ENCODE data around the gene MLXIP. TPM values are rescaled to one million over a fixed set of nuclear protein-coding genes. Genes with fewer than 3 reads are reported as not detected.

Gene MLXIP
- total and polyA plus RNA-seq, 9 of the 15 experiments (the other 6 are each of a cell fraction or from before 2014, with no cell fraction given): 2.2 to 66.3 (median 18.1) TPM

DNA sequence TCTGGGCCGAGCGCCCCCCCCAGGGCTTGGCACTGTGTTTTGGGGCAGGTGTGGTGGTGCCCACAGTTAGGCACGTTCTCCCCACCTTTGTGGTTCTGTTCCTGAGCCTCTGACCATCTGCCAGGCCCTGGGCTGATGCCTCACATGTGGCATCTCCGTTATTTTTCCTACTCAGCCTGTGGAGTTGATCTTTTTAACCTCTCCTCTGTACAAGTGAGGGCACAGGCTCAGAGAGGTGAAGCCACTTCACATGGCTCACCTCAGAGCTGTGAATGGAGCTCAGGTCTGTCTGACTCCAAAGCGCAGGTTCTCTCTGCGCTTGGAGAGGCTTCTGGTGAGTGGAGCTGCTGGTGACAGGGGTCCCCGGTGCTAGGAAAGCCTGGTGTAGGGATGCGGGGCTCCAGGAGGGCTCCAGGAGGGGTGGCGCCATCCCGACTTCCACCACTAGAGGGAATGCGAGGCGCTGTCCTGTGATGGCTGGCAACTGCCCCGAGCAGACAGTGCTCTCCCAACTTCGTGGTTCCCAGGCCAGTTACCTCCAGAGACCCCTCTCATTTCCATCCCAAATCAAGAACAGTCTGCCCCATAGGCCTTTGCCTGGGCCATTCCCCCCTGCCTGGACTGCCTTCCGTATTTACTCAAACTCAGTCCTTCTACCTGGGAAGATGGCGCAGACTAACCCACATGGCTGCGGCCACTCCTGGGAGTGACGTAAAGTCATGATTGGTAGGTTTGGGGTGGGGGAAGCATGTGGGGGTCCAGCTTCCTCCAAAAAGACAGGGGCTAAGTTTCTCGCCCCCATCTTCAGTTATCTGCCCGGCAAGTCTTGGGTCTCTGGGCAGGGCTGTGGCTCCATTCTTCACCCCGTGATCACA lies 47.0 kb upstream of the MLXIP start (continued):
- TF ChIP-seq FOXP1 (CRISPR knock-in tag; IDR thresholded peaks at IDR 0.05) (0 out of 2 replicates have a peak, but pooled peaks have one; percentile 21), NCOA1 (IDR thresholded peaks at IDR 0.05; ENCODE audit: low read depth) (no peak), TEAD4 (IDR thresholded peaks at IDR 0.05; ENCODE audit: low read length) (no peak), TEAD4 (CRISPR knock-in tag; IDR thresholded peaks at IDR 0.05; ENCODE audit: borderline replicate concordance) (no peak), SRSF3 (IDR thresholded peaks at IDR 0.05; ENCODE audit: insufficient read depth, low read length) (no peak), E2F4 (CRISPR knock-in tag; IDR thresholded peaks at IDR 0.05; ENCODE audit: low read depth) (no peak), SRF (CRISPR knock-in tag; IDR thresholded peaks at IDR 0.05) (no peak), NCOA6 (IDR thresholded peaks at IDR 0.05) (no peak), JUND (IDR thresholded peaks at IDR 0.05; ENCODE audit: borderline replicate concordance, low read depth, low read length) (0 out of 2 replicates have a peak, but pooled peaks have one; percentile 11), JUND (tag; IDR thresholded peaks at IDR 0.05; ENCODE audit: borderline replicate concordance, low read depth, low read length) (no peak), IFI16 (CRISPR knock-in tag; IDR thresholded peaks at IDR 0.05) (no peak), SMC3 (conservative IDR thresholded peaks at IDR 0.05; ENCODE audit: insufficient read depth, low read depth, low read length) (peak; percentile 45; the same call in 1 of the 2 replicates), MNT (conservative IDR thresholded peaks at IDR 0.05) (no peak), ZNF449 (CRISPR knock-in tag; IDR thresholded peaks at IDR 0.05) (no peak), SIN3A (IDR thresholded peaks at IDR 0.05; ENCODE audit: borderline replicate concordance in 2 of 2, control insufficient read depth in 1 of 2, low read depth in 2 of 2, low read length in 2 of 2) (no peak), CTBP1 (IDR thresholded peaks at IDR 0.05; ENCODE audit: borderline replicate concordance) (no peak)
- TF ChIP-seq, protein P1, sequence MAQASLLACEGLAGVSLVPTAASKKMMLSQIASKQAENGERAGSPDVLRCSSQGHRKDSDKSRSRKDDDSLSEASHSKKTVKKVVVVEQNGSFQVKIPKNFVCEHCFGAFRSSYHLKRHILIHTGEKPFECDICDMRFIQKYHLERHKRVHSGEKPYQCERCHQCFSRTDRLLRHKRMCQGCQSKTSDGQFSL (CRISPR knock-in tag; IDR thresholded peaks at IDR 0.05): 0 out of 2 replicates have a peak, but pooled peaks have one; percentile 14
- TF ChIP-seq, protein P1 (tag; IDR thresholded peaks at IDR 0.05): no peak
- TF ChIP-seq, protein P2, sequence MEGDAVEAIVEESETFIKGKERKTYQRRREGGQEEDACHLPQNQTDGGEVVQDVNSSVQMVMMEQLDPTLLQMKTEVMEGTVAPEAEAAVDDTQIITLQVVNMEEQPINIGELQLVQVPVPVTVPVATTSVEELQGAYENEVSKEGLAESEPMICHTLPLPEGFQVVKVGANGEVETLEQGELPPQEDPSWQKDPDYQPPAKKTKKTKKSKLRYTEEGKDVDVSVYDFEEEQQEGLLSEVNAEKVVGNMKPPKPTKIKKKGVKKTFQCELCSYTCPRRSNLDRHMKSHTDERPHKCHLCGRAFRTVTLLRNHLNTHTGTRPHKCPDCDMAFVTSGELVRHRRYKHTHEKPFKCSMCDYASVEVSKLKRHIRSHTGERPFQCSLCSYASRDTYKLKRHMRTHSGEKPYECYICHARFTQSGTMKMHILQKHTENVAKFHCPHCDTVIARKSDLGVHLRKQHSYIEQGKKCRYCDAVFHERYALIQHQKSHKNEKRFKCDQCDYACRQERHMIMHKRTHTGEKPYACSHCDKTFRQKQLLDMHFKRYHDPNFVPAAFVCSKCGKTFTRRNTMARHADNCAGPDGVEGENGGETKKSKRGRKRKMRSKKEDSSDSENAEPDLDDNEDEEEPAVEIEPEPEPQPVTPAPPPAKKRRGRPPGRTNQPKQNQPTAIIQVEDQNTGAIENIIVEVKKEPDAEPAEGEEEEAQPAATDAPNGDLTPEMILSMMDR (IDR thresholded peaks at IDR 0.05 in 2 of 3, conservative IDR thresholded peaks at IDR 0.05 in 1 of 3; ENCODE audit: insufficient read depth in 2 of 3, low read depth in 1 of 3, low read length in 3 of 3): peak; percentile 73 to 87 (median 82)

Data from K562 (cell line).